Measurements from ENCODE around the gene ANGPTL2.

- TF ChIP-seq REST (IDR thresholded peaks at IDR 0.05; ENCODE audit: insufficient read depth in 1 of 2, low read depth in 2 of 2, low read length in 2 of 2) (no peak), POLR2AphosphoS5 (IDR thresholded peaks at IDR 0.05; ENCODE audit: low read depth, low read length) (no peak)
Observed at GRCh38 chr9:127077644-127077946, 44.8 kb downstream of the ANGPTL2 start.

All from PFSK-1 (cell line).